Kidney tubule cell (primary cell): ENCODE measurements around the gene ZDHHC5.

Experiments used
- DNase-seq: peaks from one replicate; pipeline ENCODE4 v3.0.0-alpha.2; 2018; ENCODE audit warnings: low spot score

Gene ZDHHC5

DNA sequence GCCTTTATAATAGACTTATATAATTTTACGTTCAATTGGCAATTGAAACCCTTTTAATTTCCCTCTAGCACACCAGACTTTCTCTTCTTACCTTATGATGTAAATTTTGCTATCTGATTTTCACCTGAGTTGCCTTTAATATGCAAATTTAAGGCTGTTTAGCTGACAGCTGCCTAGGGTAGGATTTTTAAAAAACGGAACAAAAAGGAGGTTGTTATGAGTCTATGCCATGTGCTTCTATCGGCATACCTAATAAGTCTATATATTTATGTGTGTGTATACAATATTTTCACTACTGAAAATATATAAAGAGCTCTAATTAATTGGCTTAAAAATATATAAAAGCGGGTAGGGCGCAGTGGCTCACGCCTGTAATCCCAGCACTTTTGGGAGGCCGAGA is 61.6 kb downstream of the ZDHHC5 start:
- DNase-seq = no peak

DNA sequence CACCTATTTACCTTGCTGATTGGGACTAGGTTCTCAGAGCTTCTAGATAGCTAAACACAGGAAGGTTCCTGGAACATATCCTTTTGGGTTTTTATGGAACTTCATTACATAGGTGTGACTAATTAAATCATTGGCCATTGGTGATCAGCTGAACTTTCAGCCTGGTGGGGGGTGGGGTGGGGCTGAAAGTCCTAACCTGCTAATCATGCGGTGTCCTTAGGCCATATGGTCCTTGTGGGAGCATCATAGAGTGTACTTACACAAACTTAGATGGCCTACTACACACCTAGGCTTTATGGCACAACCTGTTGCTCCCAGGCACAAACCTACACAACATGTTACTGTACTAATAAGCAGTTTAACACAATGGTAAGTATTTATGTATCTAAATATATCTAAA is 64.7 kb downstream of the ZDHHC5 start:
- DNase-seq = no peak

DNA sequence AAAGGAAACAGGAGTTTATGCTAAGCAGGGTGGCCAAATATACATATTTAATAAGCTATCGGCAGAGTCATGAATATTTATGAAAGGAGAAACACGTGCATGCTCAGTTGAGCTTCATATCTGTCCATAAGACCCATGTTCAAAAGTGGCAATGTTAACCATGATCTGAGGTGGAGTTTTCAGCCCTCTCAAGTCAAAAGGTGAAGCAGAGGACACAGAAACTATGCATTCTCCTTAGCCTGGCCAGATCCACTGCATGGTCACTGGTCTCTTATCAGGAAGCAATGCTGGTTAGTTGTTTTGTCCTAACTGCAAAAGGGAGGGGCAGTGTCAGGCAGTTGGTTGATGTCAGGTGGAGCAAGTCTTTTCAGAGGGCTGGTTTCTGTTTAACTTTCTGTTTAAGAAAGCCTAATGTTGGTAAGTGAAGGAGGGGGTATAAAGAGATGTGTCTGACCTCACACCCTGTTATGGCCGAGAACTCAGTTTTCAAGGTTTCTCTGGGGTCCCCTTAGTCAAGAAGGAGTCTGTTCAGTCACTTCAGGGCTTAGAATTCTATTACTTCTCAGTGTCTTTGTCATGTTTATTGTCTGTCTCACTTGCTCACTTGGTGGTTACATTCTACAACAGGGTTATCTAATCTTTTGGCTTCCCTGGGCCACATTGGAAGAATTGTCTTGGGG is 67.8 kb downstream of the ZDHHC5 start:
- DNase-seq = peak; percentile 10

DNA sequence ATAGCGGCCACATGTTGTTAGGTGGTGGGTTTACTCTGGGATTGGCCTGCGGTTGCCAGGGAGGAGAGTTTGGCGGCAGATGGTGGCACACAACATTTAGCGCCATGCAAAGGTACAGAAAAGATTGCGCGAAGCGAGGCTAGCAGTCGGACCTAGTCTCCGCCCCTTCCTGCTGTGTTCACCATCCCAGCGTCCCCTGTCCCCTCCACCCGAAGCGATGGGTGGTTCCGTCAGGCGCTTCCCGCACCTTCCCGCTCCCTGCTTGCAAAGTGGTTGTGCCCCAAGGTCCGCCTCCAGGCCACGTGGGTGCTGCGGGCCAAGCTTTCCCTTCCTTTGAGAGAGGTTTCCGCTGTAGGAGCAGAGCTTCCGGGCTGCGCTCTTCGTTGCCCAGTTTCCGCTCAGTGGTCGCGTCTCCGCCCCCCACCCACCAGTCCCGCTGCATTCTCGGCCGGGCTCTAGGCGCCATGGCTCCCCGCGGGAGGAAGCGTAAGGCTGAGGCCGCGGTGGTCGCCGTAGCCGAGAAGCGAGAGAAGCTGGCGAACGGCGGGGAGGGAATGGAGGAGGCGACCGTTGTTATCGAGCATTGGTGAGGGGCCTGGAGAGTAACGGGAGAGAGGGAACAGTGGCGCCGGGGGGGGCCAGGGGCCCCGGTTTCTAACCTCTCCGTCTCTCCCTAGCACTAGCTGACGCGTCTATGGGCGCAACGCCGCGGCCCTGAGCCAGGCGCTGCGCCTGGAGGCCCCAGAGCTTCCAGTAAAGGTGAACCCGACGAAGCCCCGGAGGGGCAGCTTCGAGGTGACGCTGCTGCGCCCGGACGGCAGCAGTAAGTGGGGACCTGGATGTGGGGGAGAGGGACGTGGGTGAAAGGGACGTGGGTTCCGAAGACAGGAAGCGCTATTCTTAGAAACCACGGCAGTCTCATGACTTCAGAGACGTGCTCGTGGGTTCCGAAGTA is 73.5 kb downstream of the ZDHHC5 start, which contains the start of gene SELENOH:
Gene SELENOH (plus strand): TSS at position 360 of the 955 bp plus-strand sequence. CDS start 105 bp downstream, at position 465.
- DNase-seq = peak; percentile 97

DNA sequence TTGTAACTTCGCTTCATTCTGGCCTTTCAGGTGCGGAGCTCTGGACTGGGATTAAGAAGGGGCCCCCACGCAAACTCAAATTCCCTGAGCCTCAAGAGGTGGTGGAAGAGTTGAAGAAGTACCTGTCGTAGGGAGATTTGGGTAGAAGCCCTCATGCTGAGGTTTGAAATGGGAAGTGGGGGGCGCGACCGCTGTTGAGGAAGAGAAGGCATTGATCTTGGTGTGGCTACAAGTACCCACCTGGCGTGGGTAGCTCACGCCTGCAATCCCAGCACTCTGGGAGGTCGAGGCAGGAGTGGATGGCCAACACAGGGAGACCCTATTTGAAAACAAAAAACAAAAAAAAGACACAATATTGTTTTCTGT is 74.2 kb downstream of the ZDHHC5 start:
- no peak for DNase-seq

DNA sequence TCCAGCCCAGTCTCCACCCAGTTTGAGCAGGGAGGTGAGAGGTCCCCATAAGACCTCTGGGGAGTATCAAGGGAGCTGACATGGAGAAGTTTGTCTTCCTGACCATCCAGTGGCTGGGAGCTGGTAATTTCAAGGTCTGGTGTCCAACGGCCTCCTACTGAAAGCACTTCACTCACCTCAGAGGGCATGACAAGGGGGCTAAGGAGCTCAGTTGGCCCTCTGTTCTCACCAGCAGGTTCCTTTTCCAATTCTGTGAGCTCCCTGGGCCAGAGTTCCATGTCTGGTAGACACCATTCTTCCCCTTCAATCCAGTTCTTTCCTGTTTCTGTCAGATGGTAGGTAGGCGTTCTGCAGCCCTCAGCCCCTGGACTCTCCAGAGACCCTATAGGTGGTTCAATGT is 76.4 kb downstream of the ZDHHC5 start:
- no peak for DNase-seq

DNA sequence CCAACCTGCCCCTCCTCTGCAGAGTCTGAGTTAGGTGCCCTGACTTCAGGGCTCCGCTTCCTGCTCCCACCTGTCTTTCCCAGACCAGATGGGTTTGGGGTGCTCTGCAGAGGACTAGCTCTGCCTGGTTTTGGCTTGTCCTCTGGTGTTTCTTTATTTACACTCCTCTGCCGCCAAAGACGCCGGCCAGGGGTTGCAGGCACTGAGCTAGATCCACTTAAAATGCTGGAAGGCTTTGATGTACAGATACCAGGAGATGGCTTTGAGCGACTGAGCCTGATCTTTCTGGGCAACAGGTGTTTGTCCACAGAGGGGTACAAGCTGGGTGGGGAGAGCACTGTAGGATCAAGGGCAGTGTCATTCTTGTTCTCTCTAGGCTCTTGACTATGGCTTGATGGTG is 77.3 kb downstream of the ZDHHC5 start:
- no peak for DNase-seq

DNA sequence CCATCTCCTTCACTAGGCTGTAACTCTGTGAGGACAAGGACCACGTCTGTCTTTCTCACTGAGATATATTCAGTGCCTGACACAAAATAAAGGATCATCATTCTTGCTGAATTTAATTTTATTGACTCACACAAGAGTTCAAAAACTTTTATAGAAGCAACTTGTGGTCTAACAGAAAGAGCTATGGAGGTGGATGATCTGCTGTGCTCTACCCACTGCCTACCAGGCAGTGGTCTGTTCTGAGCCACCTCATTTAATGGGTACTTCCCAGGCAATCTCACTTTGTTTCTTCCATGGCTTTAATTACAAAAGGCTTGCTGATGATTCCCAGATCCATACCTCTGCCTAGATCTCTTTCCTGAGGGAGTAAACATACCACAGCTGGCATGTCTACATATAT is 79.0 kb downstream of the ZDHHC5 start:
- DNase-seq = no peak
